NB4 (cell line): Measurements from ENCODE around the gene PPIA.

Experiments used
- DNase-seq: peaks from one replicate; pipeline ENCODE4 v3.0.0; 2010; ENCODE audit warnings: low read depth
- H3K4me3 ChIP-seq: one replicate; pipeline ENCODE4 v1.5.1; 2011; ENCODE audit warnings: mild to moderate bottlenecking, low read depth, low read length, moderate library complexity
- MYC ChIP-seq: IDR thresholded peaks from 2 replicates; pipeline ENCODE4 v1.6.1; 2011; ENCODE audit warnings: low read depth, low read length
- POLR2A ChIP-seq: IDR thresholded peaks from 2 replicates; pipeline ENCODE4 v1.6.1; 2011; ENCODE audit warnings: mild to moderate bottlenecking; ENCODE audit not compliant: insufficient read length; ENCODE audit errors: extremely low read depth
- TF ChIP-seq, protein P1 (sequence below): IDR thresholded peaks from 2 replicates; pipeline ENCODE4 v1.6.1; 2011; ENCODE audit warnings: low read depth, low read length
- TF ChIP-seq, protein P2 (sequence below): IDR thresholded peaks from one replicate; pipeline ENCODE4 v1.5.1; 2012; ENCODE audit warnings: low read depth, low read length

Gene PPIA

GRCh38 chr7:44762726-44763522 is 33.6 kb upstream of the PPIA start:
- no peak for DNase-seq
- no peak for TF ChIP-seq MYC
- TF ChIP-seq, protein P1, sequence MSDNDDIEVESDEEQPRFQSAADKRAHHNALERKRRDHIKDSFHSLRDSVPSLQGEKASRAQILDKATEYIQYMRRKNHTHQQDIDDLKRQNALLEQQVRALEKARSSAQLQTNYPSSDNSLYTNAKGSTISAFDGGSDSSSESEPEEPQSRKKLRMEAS: no peak
- TF ChIP-seq, protein P2, sequence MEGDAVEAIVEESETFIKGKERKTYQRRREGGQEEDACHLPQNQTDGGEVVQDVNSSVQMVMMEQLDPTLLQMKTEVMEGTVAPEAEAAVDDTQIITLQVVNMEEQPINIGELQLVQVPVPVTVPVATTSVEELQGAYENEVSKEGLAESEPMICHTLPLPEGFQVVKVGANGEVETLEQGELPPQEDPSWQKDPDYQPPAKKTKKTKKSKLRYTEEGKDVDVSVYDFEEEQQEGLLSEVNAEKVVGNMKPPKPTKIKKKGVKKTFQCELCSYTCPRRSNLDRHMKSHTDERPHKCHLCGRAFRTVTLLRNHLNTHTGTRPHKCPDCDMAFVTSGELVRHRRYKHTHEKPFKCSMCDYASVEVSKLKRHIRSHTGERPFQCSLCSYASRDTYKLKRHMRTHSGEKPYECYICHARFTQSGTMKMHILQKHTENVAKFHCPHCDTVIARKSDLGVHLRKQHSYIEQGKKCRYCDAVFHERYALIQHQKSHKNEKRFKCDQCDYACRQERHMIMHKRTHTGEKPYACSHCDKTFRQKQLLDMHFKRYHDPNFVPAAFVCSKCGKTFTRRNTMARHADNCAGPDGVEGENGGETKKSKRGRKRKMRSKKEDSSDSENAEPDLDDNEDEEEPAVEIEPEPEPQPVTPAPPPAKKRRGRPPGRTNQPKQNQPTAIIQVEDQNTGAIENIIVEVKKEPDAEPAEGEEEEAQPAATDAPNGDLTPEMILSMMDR: no peak
- no peak for TF ChIP-seq POLR2A
- no peak overlapping the region for H3K4me3 ChIP-seq

GRCh38 chr7:44764081-44764480 is 32.4 kb upstream of the PPIA start:
- H3K4me3 ChIP-seq: no peak overlapping the region
- DNase-seq: no peak
- TF ChIP-seq, protein P2: no peak
- TF ChIP-seq POLR2A (no peak), MYC (no peak)
- TF ChIP-seq, protein P1: no peak

GRCh38 chr7:44764665-44765578 is 31.6 kb upstream of the PPIA start:
- no peak overlapping the region for H3K4me3 ChIP-seq
- no peak for DNase-seq
- TF ChIP-seq, protein P2: no peak
- no peak for TF ChIP-seq MYC
- TF ChIP-seq, protein P1: no peak
- no peak for TF ChIP-seq POLR2A

DNA sequence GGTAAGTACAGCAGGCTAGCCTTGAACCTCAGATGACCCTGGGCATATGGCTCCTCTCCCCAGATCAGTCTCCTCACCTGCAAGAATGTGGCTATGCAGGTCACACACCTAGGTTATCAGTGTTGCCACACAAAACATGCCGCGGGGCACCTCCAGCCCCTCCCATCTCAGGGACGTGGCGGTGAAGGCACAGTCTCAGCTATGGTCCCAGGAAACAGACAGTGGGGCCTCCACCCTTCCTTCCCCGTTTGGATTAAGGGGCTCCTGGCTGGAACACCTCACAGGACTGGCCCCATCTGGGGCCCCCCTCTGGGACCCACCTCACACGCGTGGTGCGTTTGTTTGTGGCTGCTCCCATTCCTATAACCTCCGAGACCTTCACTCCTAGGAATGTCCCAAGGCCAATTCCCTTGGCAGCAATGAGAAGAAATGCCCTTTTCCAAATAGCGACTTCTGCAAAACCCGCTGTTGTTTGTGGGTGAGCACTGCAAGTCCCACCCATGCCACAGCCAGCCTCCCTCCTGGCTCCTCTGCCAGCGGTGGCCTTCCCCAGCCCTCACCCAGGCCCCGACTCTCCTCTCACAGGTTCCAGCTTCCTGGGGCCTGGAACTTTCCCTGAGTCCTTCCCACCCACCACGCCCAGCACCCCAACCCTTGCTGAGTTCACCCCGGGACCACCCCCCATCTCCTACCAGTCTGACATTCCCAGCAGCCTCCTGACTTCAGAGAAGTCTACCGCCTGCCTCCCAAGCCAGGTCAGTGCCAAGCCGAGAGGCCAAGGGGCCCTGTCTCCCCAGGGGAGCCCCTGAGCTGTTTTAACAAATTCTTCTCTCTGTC is 30.7 kb upstream of the PPIA start:
- TF ChIP-seq, protein P1: no peak
- TF ChIP-seq MYC: no peak
- TF ChIP-seq POLR2A: no peak
- TF ChIP-seq, protein P2: no peak
- no peak for DNase-seq
- H3K4me3 ChIP-seq: no peak overlapping the region

DNA sequence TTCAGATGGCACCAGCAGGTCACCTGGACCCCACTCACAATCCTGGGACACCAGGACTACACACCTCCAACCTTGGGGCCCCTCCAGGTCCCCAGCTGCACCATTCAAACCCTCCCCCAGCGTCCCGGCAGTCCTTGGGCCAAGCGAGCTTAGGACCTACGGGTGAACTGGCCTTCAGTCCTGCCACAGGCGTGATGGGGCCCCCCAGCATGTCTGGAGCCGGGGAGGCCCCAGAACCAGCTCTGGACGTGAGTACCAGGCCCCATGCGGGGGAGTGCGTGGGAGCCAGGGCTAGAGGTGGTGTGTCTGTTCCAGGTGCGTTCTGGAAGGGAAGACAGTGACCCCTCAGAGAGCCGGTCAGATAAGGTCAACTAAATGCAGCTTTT is 30.1 kb upstream of the PPIA start:
- no peak overlapping the region for H3K4me3 ChIP-seq
- DNase-seq: no peak
- no peak for TF ChIP-seq POLR2A
- TF ChIP-seq, protein P1: no peak
- no peak for TF ChIP-seq MYC
- TF ChIP-seq, protein P2: no peak
